Effector CD8-positive, alpha-beta T cell (primary cell): ENCODE results near the gene NTN5.
"Not testable (repeated sequence)": the region's sequence is repeated elsewhere in the genome, so short reads cannot be mapped to it uniquely, and the experiment has no call there.

ENCODE experiments used
- DNase-seq: peaks from one replicate; lab custom pipeline; 2025; lab: John Stamatoyannopoulos, UW

NTN5 gene

GRCh38 chr19:48644839-48645619, 27.8 kb downstream of the NTN5 start:
- peak; percentile 60 for DNase-seq

GRCh38 chr19:48644355-48644754, 28.5 kb downstream of the NTN5 start:
- no peak for DNase-seq

- no peak for DNase-seq
Measured at GRCh38 chr19:48642862-48643261, 30.0 kb downstream of the NTN5 start.

GRCh38 chr19:48641850-48642249, 31.0 kb downstream of the NTN5 start:
- no peak for DNase-seq

GRCh38 chr19:48639483-48640375, 33.1 kb downstream of the NTN5 start:
- DNase-seq = no peak

- no peak for DNase-seq
Measured at GRCh38 chr19:48638831-48639381, 33.9 kb downstream of the NTN5 start.

GRCh38 chr19:48637948-48638830, 34.6 kb downstream of the NTN5 start:
- DNase-seq = peak; percentile 83

GRCh38 chr19:48637449-48637947, 35.3 kb downstream of the NTN5 start:
- DNase-seq = peak; percentile 99

- DNase-seq = no peak
Measured at GRCh38 chr19:48636859-48637448, 35.9 kb downstream of the NTN5 start, which contains the start of gene DBP. TSS of gene DBP (minus strand) at chr19:48637379. CDS start at chr19:48636994, 385 bp downstream.

GRCh38 chr19:48635966-48636858, 36.6 kb downstream of the NTN5 start:
- DNase-seq = peak; percentile 30

- peak; percentile 70 for DNase-seq
Measured at GRCh38 chr19:48635263-48635965, 37.4 kb downstream of the NTN5 start.

- DNase-seq = peak; percentile 89
Measured at GRCh38 chr19:48634424-48635262, 38.2 kb downstream of the NTN5 start.

GRCh38 chr19:48634036-48634342, 38.8 kb downstream of the NTN5 start:
- no peak for DNase-seq

GRCh38 chr19:48633148-48634035, 39.4 kb downstream of the NTN5 start:
- DNase-seq = no peak

- no peak for DNase-seq
Measured at GRCh38 chr19:48632692-48633147, 40.1 kb downstream of the NTN5 start.

GRCh38 chr19:48632286-48632685, 40.5 kb downstream of the NTN5 start:
- DNase-seq = not testable (repeated sequence)

GRCh38 chr19:48631225-48631624, 41.6 kb downstream of the NTN5 start:
- DNase-seq = no peak
